ENCODE measurements around the gene ZNF710.

- TF ChIP-seq CTCF (IDR thresholded peaks at IDR 0.05) (no peak), POLR2A (IDR thresholded peaks at IDR 0.05) (no peak)
Measured at GRCh38 chr15:90099868-90100831, 99.0 kb downstream of the ZNF710 start.

Data from adrenal gland (tissue), 5 donors.